HEK293 (cell line): Measurements from ENCODE around the gene SDC1.

Experiments
- CTCF ChIP-seq: fragments of 450-650 bp; formaldehyde crosslinking; IDR thresholded peaks from 2 replicates; pipeline ENCODE4 v1.5.1; 2016; ENCODE audit warnings: missing biosample characterization, missing genetic modification characterization
- KLF16 ChIP-seq: fragments of 450-650 bp; formaldehyde crosslinking; IDR thresholded peaks from 2 replicates; pipeline ENCODE4 v1.5.1; 2017; ENCODE audit warnings: missing biosample characterization, missing genetic modification characterization
- RBAK ChIP-seq: fragments of 450-650 bp; formaldehyde crosslinking; IDR thresholded peaks from 2 replicates; pipeline ENCODE4 v1.5.1; 2016; ENCODE audit warnings: missing biosample characterization, missing genetic modification characterization
- ZFP37 ChIP-seq: fragments of 450-650 bp; formaldehyde crosslinking; IDR thresholded peaks from 2 replicates; pipeline ENCODE4 v1.5.1; 2016; ENCODE audit warnings: missing biosample characterization, missing genetic modification characterization
- ZNF274 ChIP-seq, 2 experiments: fragments of 200-500 bp in 1 of 2; fragments of 450-650 bp in 1 of 2; sonication (Bioruptor generic) in 1 of 2; formaldehyde crosslinking in 1 of 2; IDR thresholded peaks; 2 replicates each; pipeline versions ENCODE4 v1.5.1 to v1.6.1; 2014 to 2016; ENCODE audit warnings: borderline replicate concordance in 1 of 2, inconsistent platforms in 1 of 2, low read length in 1 of 2, missing biosample characterization in 1 of 2, missing genetic modification characterization in 1 of 2
- ZNF335 ChIP-seq: fragments of 450-650 bp; formaldehyde crosslinking; conservative IDR thresholded peaks from 2 replicates; pipeline ENCODE4 v1.5.1; 2016; ENCODE audit warnings: missing biosample characterization, missing genetic modification characterization
- ZNF830 ChIP-seq: fragments of 450-650 bp; IDR thresholded peaks from 2 replicates; pipeline ENCODE4 v1.5.0; 2018; ENCODE audit warnings: missing biosample characterization, missing genetic modification characterization, low read depth, mild to moderate bottlenecking, moderate library complexity
- TF ChIP-seq, protein P1 (sequence below): fragments of 450-650 bp; formaldehyde crosslinking; IDR thresholded peaks from 2 replicates; pipeline ENCODE4 v1.5.1; 2017; ENCODE audit warnings: missing biosample characterization, missing genetic modification characterization
- TF ChIP-seq, protein P2 (sequence below): fragments of 450-650 bp; formaldehyde crosslinking; IDR thresholded peaks from 2 replicates; pipeline ENCODE4 v1.5.1; 2016; ENCODE audit warnings: missing biosample characterization, missing genetic modification characterization

DNA sequence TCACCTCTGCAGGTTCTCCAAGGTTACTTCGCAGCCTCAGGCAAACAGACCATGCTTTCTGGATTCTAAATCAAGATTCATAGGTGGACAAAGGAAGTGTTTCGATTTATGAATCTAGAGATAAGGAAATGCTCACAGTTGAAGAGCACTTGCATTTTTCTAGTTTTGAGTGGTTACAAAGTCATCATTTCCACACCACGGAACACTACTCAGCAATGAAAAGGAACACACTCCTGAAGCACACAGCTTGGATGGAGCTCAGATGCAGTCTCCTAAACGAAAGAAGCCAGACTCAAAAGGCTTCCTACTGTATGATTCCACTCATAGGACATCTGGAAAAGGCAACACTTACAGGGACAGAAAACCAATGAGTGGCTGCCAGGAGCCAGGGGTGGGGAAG, 31.7 kb downstream of the SDC1 start:
- TF ChIP-seq ZNF274 (IDR thresholded peaks at IDR 0.05; ENCODE audit: low read length) (no peak), ZNF274 (tag by site-specific recombination; IDR thresholded peaks at IDR 0.05; ENCODE audit: borderline replicate concordance) (no peak), RBAK (tag by site-specific recombination) (no peak), ZFP37 (tag by site-specific recombination) (no peak), KLF16 (tag by site-specific recombination) (no peak), ZNF335 (tag by site-specific recombination) (no peak), CTCF (tag by site-specific recombination) (no peak), ZNF830 (tag by site-specific recombination) (no peak)
- TF ChIP-seq, protein P1, sequence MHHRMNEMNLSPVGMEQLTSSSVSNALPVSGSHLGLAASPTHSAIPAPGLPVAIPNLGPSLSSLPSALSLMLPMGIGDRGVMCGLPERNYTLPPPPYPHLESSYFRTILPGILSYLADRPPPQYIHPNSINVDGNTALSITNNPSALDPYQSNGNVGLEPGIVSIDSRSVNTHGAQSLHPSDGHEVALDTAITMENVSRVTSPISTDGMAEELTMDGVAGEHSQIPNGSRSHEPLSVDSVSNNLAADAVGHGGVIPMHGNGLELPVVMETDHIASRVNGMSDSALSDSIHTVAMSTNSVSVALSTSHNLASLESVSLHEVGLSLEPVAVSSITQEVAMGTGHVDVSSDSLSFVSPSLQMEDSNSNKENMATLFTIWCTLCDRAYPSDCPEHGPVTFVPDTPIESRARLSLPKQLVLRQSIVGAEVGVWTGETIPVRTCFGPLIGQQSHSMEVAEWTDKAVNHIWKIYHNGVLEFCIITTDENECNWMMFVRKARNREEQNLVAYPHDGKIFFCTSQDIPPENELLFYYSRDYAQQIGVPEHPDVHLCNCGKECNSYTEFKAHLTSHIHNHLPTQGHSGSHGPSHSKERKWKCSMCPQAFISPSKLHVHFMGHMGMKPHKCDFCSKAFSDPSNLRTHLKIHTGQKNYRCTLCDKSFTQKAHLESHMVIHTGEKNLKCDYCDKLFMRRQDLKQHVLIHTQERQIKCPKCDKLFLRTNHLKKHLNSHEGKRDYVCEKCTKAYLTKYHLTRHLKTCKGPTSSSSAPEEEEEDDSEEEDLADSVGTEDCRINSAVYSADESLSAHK = no peak
- TF ChIP-seq, protein P2, sequence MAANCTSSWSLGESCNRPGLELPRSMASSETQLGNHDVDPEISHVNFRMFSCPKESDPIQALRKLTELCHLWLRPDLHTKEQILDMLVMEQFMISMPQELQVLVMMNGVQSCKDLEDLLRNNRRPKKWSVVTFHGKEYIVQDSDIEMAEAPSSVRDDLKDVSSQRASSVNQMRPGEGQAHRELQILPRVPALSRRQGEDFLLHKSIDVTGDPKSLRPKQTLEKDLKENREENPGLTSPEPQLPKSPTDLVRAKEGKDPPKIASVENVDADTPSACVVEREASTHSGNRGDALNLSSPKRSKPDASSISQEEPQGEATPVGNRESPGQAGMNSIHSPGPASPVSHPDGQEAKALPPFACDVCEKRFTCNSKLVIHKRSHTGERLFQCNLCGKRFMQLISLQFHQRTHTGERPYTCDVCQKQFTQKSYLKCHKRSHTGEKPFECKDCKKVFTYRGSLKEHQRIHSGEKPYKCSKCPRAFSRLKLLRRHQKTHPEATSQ (tag by site-specific recombination) = no peak
